PC-3 (cell line): ENCODE results near the gene OPHN1.

ENCODE experiments used
- EZH2 ChIP-seq: fragments of 300-600 bp; sonication (generic); IDR thresholded peaks from one replicate; pipeline ENCODE4 v1.6.1; 2017; ENCODE audit warnings: antibody characterized with exemption, mild to moderate bottlenecking, low read length; ENCODE audit not compliant: unreplicated experiment
- EZH2phosphoT487 ChIP-seq: fragments of 300-600 bp; sonication (generic); IDR thresholded peaks from 2 replicates; pipeline ENCODE4 v1.6.1; 2018; ENCODE audit warnings: mild to moderate bottlenecking, antibody characterized with exemption, low read length, borderline replicate concordance
- TF ChIP-seq, protein P1 (sequence below): fragments of 300-600 bp; sonication (generic); conservative IDR thresholded peaks from 2 replicates; pipeline ENCODE4 v1.5.1; 2017; ENCODE audit warnings: antibody characterized with exemption, low read depth, mild to moderate bottlenecking, low read length

GRCh38 chrX:68416592-68416991 is 16.7 kb downstream of the OPHN1 start:
- TF ChIP-seq, protein P1, sequence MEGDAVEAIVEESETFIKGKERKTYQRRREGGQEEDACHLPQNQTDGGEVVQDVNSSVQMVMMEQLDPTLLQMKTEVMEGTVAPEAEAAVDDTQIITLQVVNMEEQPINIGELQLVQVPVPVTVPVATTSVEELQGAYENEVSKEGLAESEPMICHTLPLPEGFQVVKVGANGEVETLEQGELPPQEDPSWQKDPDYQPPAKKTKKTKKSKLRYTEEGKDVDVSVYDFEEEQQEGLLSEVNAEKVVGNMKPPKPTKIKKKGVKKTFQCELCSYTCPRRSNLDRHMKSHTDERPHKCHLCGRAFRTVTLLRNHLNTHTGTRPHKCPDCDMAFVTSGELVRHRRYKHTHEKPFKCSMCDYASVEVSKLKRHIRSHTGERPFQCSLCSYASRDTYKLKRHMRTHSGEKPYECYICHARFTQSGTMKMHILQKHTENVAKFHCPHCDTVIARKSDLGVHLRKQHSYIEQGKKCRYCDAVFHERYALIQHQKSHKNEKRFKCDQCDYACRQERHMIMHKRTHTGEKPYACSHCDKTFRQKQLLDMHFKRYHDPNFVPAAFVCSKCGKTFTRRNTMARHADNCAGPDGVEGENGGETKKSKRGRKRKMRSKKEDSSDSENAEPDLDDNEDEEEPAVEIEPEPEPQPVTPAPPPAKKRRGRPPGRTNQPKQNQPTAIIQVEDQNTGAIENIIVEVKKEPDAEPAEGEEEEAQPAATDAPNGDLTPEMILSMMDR, result no peak
- TF ChIP-seq EZH2phosphoT487, result no peak
- TF ChIP-seq EZH2, result no peak
